ENCODE data around the gene DOCK8.

The DOCK8 gene

DNA sequence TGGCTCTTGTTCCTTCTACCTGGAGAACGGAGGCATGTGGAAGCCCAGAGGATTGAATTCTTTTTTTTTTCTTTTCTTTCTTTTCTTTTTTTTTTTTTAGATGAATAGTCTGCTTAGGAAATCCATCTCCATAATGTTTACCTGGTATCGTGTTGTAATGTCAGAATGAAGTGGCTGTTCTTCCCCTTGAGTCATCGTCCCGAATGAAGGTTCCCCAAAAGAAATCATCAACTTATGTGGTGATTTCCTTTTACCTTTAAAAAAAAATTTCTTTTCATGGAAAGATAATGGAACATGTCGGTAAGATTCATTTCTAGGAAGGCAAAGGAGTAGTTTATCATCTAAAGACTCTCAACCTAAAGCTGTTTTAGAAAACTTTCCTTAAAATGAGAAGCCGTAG lies 59.7 kb downstream of the DOCK8 start:
- Histone ChIP-seq H3K4me1 (ENCODE audit: insufficient read depth, low read length, severe bottlenecking) (peaks cover 18% of the 10 kb centered on the region), H3K4me2 (ENCODE audit: low read length) (peak overlapping the region; percentile 86), H3K27ac (ENCODE audit: low read depth, low read length, poor library complexity, severe bottlenecking) (no peak overlapping the region), H3K36me3 (ENCODE audit: insufficient read depth, low read length) (peaks cover 10% of the 10 kb centered on the region), H3K79me2 (ENCODE audit: insufficient read depth, low read length) (no peaks in the 10 kb centered on the region), H3K27me3 (ENCODE audit: insufficient read depth, low read length) (no peaks in the 10 kb centered on the region), H3K9ac (ENCODE audit: low read length) (no peak overlapping the region; the same call in 1 of the 2 replicates), H3K9me3 (ENCODE audit: low read length) (no peaks in the 10 kb centered on the region), H2AFZ (ENCODE audit: low read length) (no peak overlapping the region), H3K4me3 (ENCODE audit: low read depth, low read length, poor library complexity, severe bottlenecking) (peak overlapping the region; percentile 68), H3F3A (ENCODE audit: insufficient read depth, low read length) (no peaks in the 10 kb centered on the region), H4K20me1 (ENCODE audit: insufficient read depth, low read length) (no peaks in the 10 kb centered on the region), H3K9me2 (ENCODE audit: low read depth, low read length) (no peaks in the 10 kb centered on the region)
- no peak for TF ChIP-seq EZH2 (IDR thresholded peaks at IDR 0.05; ENCODE audit: borderline replicate concordance, low read length)
- TF ChIP-seq, protein P1, sequence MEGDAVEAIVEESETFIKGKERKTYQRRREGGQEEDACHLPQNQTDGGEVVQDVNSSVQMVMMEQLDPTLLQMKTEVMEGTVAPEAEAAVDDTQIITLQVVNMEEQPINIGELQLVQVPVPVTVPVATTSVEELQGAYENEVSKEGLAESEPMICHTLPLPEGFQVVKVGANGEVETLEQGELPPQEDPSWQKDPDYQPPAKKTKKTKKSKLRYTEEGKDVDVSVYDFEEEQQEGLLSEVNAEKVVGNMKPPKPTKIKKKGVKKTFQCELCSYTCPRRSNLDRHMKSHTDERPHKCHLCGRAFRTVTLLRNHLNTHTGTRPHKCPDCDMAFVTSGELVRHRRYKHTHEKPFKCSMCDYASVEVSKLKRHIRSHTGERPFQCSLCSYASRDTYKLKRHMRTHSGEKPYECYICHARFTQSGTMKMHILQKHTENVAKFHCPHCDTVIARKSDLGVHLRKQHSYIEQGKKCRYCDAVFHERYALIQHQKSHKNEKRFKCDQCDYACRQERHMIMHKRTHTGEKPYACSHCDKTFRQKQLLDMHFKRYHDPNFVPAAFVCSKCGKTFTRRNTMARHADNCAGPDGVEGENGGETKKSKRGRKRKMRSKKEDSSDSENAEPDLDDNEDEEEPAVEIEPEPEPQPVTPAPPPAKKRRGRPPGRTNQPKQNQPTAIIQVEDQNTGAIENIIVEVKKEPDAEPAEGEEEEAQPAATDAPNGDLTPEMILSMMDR (IDR thresholded peaks at IDR 0.05; ENCODE audit: low read length), result no peak

DNA sequence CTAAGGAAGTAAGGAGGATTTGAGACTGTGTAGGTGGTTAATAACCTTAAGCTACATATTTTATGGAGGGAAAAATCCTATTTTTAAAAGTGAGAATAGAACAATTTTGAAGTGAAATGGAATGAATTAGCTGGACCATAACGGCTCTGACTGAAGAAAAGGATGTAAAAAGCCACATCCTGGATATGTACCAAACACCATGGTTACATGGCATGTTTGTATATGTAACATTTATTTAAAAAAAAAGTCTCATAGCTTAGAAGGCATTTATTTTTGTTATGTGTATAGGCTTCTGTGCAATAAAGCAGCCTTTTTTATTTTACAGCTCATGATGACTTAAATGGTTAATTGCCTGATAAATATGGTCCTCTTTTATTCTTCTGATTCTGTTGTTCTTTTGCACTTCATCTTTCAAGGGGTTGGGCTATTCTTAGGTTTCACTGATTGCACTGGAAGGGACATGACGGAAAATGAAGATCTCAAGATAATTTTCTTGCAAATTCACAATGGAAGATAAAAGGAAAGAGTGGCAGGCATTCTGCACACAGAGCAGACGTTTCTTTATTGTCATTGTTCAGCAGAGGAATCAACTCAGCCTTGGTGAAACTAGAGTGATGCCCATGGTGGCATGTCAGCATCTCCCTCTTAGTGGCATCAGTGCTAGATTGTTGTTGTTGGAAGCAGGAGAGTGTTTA lies 63.1 kb downstream of the DOCK8 start:
- H2AFZ ChIP-seq (ENCODE audit: low read length), result no peak overlapping the region
- peaks cover 26% of the 10 kb centered on the region for H3K4me1 ChIP-seq (ENCODE audit: insufficient read depth, low read length, severe bottlenecking)
- no peaks in the 10 kb centered on the region for H3K9me3 ChIP-seq (ENCODE audit: low read length)
- no peaks in the 10 kb centered on the region for H4K20me1 ChIP-seq (ENCODE audit: insufficient read depth, low read length)
- H3K27ac ChIP-seq (ENCODE audit: low read depth, low read length, poor library complexity, severe bottlenecking), result no peak overlapping the region
- H3K9me2 ChIP-seq (ENCODE audit: low read depth, low read length), result no peaks in the 10 kb centered on the region
- H3F3A ChIP-seq (ENCODE audit: insufficient read depth, low read length), result no peaks in the 10 kb centered on the region
- no peaks in the 10 kb centered on the region for H3K27me3 ChIP-seq (ENCODE audit: insufficient read depth, low read length)
- no peak for TF ChIP-seq EZH2 (IDR thresholded peaks at IDR 0.05; ENCODE audit: borderline replicate concordance, low read length)
- TF ChIP-seq, protein P1 (IDR thresholded peaks at IDR 0.05; ENCODE audit: low read length), result no peak
- peaks cover 10% of the 10 kb centered on the region for H3K36me3 ChIP-seq (ENCODE audit: insufficient read depth, low read length)
- no peak overlapping the region for H3K9ac ChIP-seq (ENCODE audit: low read length)
- no peaks in the 10 kb centered on the region for H3K79me2 ChIP-seq (ENCODE audit: insufficient read depth, low read length)
- H3K4me2 ChIP-seq (ENCODE audit: low read length), result no peak overlapping the region
- H3K4me3 ChIP-seq (ENCODE audit: low read depth, low read length, poor library complexity, severe bottlenecking), result no peak overlapping the region

DNA sequence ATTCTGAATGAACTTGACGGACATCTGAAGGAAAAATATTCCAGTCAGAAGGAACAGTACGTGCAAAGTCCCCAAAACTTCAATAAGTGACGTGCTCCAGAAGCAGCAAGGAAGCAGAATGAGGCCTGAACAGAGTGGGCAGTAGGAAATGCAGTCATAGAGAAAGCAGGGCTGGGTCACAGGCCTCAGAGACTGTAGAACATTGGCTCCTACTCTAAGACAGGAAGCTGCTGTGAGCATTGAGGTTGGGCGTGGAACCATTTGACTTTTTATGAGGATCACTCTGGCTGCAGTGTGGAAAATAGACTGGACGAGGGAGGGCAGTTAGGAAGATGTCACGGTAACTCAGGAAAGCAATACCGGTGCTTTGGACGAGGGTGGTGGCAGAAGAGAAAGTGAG lies 64.0 kb downstream of the DOCK8 start:
- H3K4me1 ChIP-seq (ENCODE audit: insufficient read depth, low read length, severe bottlenecking), result peaks cover 19% of the 10 kb centered on the region
- no peaks in the 10 kb centered on the region for H3K9me2 ChIP-seq (ENCODE audit: low read depth, low read length)
- TF ChIP-seq EZH2 (IDR thresholded peaks at IDR 0.05; ENCODE audit: borderline replicate concordance, low read length), result no peak
- TF ChIP-seq, protein P1 (IDR thresholded peaks at IDR 0.05; ENCODE audit: low read length), result no peak
- H3K4me3 ChIP-seq (ENCODE audit: low read depth, low read length, poor library complexity, severe bottlenecking), result no peak overlapping the region
- no peaks in the 10 kb centered on the region for H4K20me1 ChIP-seq (ENCODE audit: insufficient read depth, low read length)
- H3K36me3 ChIP-seq (ENCODE audit: insufficient read depth, low read length), result peaks cover 10% of the 10 kb centered on the region
- H3K79me2 ChIP-seq (ENCODE audit: insufficient read depth, low read length), result no peaks in the 10 kb centered on the region
- no peaks in the 10 kb centered on the region for H3K9me3 ChIP-seq (ENCODE audit: low read length)
- H2AFZ ChIP-seq (ENCODE audit: low read length), result no peak overlapping the region
- no peak overlapping the region for H3K4me2 ChIP-seq (ENCODE audit: low read length)
- no peak overlapping the region for H3K27ac ChIP-seq (ENCODE audit: low read depth, low read length, poor library complexity, severe bottlenecking)
- no peaks in the 10 kb centered on the region for H3K27me3 ChIP-seq (ENCODE audit: insufficient read depth, low read length)
- H3F3A ChIP-seq (ENCODE audit: insufficient read depth, low read length), result no peaks in the 10 kb centered on the region
- no peak overlapping the region for H3K9ac ChIP-seq (ENCODE audit: low read length)

All from OCI-LY1 (cell line).